ENCODE data around the gene HIVEP3.

DNA sequence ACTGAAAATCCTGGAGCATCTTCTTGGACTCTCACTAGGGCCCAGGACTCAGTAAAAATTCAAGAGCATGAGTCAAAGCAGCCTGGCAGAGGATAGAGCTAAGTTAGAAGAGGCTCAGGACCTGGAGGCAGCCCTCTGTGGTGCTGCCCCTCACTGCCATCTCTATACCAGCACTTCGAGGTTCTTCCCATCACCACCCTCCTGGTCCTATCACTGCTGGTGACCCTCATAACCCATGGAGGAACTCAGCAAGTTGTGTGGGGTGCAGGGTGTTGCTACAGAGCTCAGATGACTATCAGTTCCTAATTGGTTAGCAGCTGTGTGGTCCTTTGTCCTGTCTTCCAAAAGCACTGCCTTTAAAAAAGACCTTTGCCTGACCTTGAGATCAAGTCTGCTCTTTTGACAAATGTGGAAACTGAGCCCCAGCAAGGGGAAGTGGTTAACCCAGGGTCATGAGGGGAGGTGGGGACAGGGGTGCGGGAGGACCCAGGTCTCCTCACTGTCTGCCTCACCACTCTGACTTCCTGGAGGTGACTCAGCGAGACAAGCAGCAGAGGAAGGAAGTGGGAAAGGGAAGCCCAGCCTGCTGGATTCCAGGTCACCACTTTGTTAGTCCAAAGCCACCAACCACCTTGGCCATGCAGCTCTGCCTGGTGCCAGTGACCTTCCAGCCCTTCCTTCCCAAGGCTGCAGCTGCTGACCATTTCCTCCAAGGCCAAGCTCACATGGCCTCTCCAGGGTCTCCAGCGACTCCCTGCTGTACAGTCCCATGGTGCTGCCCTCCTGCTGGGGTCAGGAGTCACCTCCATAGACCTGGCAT lies 234.8 kb downstream of the HIVEP3 start:
- TF ChIP-seq, protein P1, sequence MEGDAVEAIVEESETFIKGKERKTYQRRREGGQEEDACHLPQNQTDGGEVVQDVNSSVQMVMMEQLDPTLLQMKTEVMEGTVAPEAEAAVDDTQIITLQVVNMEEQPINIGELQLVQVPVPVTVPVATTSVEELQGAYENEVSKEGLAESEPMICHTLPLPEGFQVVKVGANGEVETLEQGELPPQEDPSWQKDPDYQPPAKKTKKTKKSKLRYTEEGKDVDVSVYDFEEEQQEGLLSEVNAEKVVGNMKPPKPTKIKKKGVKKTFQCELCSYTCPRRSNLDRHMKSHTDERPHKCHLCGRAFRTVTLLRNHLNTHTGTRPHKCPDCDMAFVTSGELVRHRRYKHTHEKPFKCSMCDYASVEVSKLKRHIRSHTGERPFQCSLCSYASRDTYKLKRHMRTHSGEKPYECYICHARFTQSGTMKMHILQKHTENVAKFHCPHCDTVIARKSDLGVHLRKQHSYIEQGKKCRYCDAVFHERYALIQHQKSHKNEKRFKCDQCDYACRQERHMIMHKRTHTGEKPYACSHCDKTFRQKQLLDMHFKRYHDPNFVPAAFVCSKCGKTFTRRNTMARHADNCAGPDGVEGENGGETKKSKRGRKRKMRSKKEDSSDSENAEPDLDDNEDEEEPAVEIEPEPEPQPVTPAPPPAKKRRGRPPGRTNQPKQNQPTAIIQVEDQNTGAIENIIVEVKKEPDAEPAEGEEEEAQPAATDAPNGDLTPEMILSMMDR (IDR thresholded peaks at IDR 0.05): no peak
- no peak for TF ChIP-seq POLR2A (IDR thresholded peaks at IDR 0.05; ENCODE audit: low read depth)
